GM19023 (cell line): Measurements from ENCODE around the gene PTPRM.

Experiments
- ATAC-seq: cut with Tn5 transposase; IDR thresholded peaks from one replicate; pipeline ENCODE4 v1.9.1; 2021; ENCODE audit warnings: mild to moderate bottlenecking, moderate library complexity; ENCODE audit not compliant: unreplicated experiment

Gene PTPRM

GRCh38 chr18:7879717-7880116 is 312.6 kb downstream of the PTPRM start:
- no peak for ATAC-seq

- no peak for ATAC-seq
Observed at GRCh38 chr18:7885865-7886264, 318.7 kb downstream of the PTPRM start.

GRCh38 chr18:7886436-7886835 is 319.3 kb downstream of the PTPRM start:
- ATAC-seq, result no peak

GRCh38 chr18:7889515-7889914 is 322.4 kb downstream of the PTPRM start:
- ATAC-seq, result no peak

GRCh38 chr18:7890075-7890474 is 323.0 kb downstream of the PTPRM start:
- no peak for ATAC-seq

- no peak for ATAC-seq
Observed at GRCh38 chr18:7892556-7892955, 325.4 kb downstream of the PTPRM start.

- no peak for ATAC-seq
Observed at GRCh38 chr18:7894592-7894991, 327.5 kb downstream of the PTPRM start.

- ATAC-seq, result no peak
Observed at GRCh38 chr18:7895346-7895745, 328.2 kb downstream of the PTPRM start.

GRCh38 chr18:7896161-7896560 is 329.0 kb downstream of the PTPRM start:
- ATAC-seq, result no peak

GRCh38 chr18:7896805-7897518 is 329.8 kb downstream of the PTPRM start:
- ATAC-seq, result no peak

GRCh38 chr18:7898181-7898580 is 331.1 kb downstream of the PTPRM start:
- no peak for ATAC-seq

- no peak for ATAC-seq
Observed at GRCh38 chr18:7899078-7899477, 332.0 kb downstream of the PTPRM start.

GRCh38 chr18:7900091-7900490 is 333.0 kb downstream of the PTPRM start:
- ATAC-seq, result no peak

GRCh38 chr18:7901657-7902056 is 334.5 kb downstream of the PTPRM start:
- no peak for ATAC-seq

GRCh38 chr18:7902399-7902839 is 335.3 kb downstream of the PTPRM start:
- no peak for ATAC-seq

GRCh38 chr18:7904529-7904928 is 337.4 kb downstream of the PTPRM start:
- no peak for ATAC-seq

GRCh38 chr18:7908681-7909299 is 341.7 kb downstream of the PTPRM start:
- no peak for ATAC-seq

- ATAC-seq, result no peak
Observed at GRCh38 chr18:7914834-7915670, 347.9 kb downstream of the PTPRM start.

GRCh38 chr18:7918701-7919100 is 351.6 kb downstream of the PTPRM start:
- ATAC-seq, result no peak

GRCh38 chr18:7919565-7919964 is 352.4 kb downstream of the PTPRM start:
- no peak for ATAC-seq

- no peak for ATAC-seq
Observed at GRCh38 chr18:7921938-7922587, 354.9 kb downstream of the PTPRM start.
